T-helper 2 cell treated with Interferon-gamma antibody and Interleukin-4, amounts not matched to agents 5 μg/mL and 100 μg/mL, for 36 hours (primary cell): ENCODE measurements around the gene CATSPER3.

Source experiments
- DNase-seq: peaks from one replicate; pipeline ENCODE4 v3.0.0; 2021; ENCODE audit warnings: low spot score
- H3K27ac Mint-ChIP-seq: one replicate; pipeline ENCODE4 v1.8.0; 2021; ENCODE audit warnings: mild to moderate bottlenecking, mixed read lengths
- H3K27me3 Mint-ChIP-seq: one replicate; pipeline ENCODE4 v1.8.0; 2021; ENCODE audit warnings: low read depth, mixed read lengths
- H3K36me3 Mint-ChIP-seq: one replicate; pipeline ENCODE4 v1.8.0; 2021; ENCODE audit warnings: low read depth, mixed read lengths
- H3K4me1 Mint-ChIP-seq: one replicate; pipeline ENCODE4 v1.8.0; 2021; ENCODE audit warnings: low read depth, mixed read lengths
- H3K4me3 Mint-ChIP-seq: one replicate; pipeline ENCODE4 v1.8.0; 2022; ENCODE audit warnings: mild to moderate bottlenecking, moderate library complexity, mixed read lengths
- H3K9me3 Mint-ChIP-seq: one replicate; pipeline ENCODE4 v1.8.0; 2021; ENCODE audit warnings: mixed read lengths

CATSPER3 gene

GRCh38 chr5:135025730-135026644 lies 58.3 kb downstream of the CATSPER3 start:
- peaks cover 13% of the 10 kb centered on the region for H3K4me1 Mint-ChIP-seq
- H3K36me3 Mint-ChIP-seq, result no peaks in the 10 kb centered on the region
- H3K27ac Mint-ChIP-seq, result no peak overlapping the region
- H3K4me3 Mint-ChIP-seq, result no peak overlapping the region
- H3K9me3 Mint-ChIP-seq, result peaks cover 4% of the 10 kb centered on the region
- DNase-seq, result no peak
- H3K27me3 Mint-ChIP-seq, result peaks cover 62% of the 10 kb centered on the region

DNA sequence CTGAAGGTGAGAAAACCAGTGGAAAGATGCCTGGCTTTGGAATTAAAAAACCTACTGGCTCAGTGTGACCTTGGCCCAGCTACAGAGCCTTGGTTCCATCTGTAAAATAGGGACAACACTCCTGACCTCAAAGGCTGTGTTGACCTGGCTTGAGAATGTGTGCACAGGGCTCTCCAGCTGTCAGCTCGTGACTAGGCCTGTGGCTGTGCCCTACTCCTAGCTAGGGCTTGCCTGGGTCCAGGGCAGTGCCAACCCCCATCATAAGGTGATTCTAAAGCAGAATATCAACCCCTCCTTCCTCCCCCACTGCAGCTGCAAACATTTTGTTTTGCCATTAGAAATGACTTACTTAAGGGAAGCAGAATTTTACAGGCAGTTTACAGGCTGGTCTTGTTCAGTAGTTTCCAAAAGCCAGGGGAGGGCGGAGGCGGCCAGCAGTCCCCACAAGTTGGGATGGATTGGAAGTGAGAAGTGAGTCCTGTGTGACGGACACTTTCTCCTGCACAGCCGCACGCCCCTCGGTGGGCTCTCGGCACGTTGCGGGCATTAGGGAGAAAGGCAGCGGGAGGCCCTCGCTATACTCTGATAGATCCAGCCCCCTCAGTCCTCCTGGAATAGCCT lies 59.0 kb downstream of the CATSPER3 start:
- Mint-ChIP-seq H3K27ac (no peak overlapping the region), H3K36me3 (no peaks in the 10 kb centered on the region), H3K27me3 (peaks cover 62% of the 10 kb centered on the region), H3K4me1 (peaks cover 16% of the 10 kb centered on the region), H3K4me3 (no peak overlapping the region), H3K9me3 (peaks cover 4% of the 10 kb centered on the region)
- no peak for DNase-seq

DNA sequence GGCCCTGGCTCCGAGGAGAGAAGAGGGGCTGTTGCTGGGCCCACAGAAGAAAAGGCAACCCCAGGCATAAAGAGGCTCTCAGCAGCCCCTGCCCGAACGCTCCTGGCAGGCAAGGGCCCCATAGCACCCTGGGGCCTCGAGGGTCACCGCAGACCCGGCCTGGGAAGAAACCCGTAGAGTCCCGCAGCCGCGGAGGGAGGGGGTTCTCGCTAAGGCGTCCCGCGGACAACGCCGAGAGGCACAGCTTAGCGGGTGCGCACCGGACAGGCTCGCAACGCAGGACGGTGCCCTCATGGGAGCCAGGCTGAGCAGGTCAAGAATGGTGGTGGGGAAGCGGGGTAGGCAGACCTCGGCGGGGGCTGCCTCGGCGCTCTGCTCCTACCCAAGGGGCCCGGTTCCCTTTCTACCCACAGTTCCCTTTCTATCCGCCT lies 59.6 kb downstream of the CATSPER3 start:
- Mint-ChIP-seq H3K36me3 (no peaks in the 10 kb centered on the region), H3K9me3 (peaks cover 4% of the 10 kb centered on the region), H3K27me3 (peaks cover 62% of the 10 kb centered on the region), H3K4me3 (no peak overlapping the region), H3K4me1 (peaks cover 20% of the 10 kb centered on the region), H3K27ac (peak overlapping the region; percentile 60)
- DNase-seq, result no peak

- Mint-ChIP-seq H3K36me3 (no peaks in the 10 kb centered on the region), H3K27ac (peak overlapping the region; percentile 60), H3K9me3 (peaks cover 4% of the 10 kb centered on the region), H3K4me1 (peaks cover 22% of the 10 kb centered on the region), H3K27me3 (peaks cover 64% of the 10 kb centered on the region), H3K4me3 (no peak overlapping the region)
- DNase-seq, result no peak
Observed at GRCh38 chr5:135027697-135028615, 60.2 kb downstream of the CATSPER3 start.

DNA sequence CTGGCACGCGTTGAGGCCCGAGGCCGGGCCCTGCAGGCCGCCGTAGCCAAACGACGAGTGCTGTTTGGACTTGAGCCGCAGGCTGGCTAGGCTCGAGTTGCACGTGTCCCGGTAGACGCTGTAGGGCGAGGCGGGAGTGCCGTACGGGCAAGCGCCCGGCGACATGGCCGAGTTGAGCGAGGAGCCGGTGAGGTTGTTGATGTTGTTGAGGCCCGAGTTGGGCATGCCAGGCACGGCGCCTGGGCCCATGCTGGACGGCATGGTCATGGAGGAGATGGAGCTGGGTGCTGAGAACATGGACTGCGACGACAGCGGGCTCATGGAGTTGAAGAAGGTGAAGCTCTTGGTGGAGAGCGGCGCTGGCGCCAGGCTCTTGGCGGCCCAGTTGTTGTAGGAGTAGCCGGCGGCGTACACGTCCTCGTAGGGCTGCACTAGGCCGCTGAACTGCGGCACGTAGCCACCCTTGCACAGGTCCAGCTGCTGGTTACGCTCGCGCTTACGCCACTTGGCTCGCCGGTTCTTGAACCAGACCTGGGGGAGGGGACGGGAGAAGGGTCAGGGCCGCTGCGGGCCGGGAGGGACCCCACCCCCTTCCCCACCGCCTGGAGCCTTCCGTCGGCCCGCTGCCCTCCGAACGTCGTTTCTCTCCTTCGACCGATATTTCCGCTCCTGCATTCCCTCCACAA lies 61.2 kb downstream of the CATSPER3 start:
- H3K27ac Mint-ChIP-seq, result peak overlapping the region; percentile 23

DNA sequence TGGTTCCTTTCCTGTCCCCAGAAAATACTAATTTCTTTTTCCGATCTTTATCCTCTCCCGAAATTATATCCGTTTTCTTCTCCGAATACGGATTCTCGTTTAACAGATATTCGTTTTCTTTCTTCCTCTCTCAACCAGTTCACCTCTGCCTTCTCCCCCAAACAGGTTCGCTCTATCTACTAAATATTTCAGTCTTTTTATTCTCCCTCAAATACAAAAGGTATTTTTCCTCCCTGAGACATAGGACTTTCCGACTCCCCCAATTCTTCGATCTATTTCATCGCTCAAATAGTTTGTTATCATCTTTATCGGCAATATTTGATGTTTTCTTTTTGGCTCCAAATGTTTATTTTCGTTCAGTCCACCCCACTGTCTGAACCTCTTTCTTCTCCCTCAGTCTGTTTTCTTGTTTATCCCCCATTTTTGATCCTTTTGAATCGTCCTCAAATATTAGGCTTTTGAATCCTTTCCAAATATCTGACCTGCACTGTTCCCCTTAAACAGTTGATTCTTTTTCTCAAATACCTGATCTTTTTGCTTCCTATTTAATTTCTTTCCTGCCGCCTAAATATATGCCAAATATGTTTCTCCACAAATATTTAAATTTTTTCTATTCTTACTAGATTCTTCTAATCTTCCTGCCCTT lies 61.9 kb downstream of the CATSPER3 start:
- DNase-seq, result no peak
- Mint-ChIP-seq H3K4me3 (no peak overlapping the region), H3K27me3 (peaks cover 68% of the 10 kb centered on the region), H3K9me3 (peaks cover 4% of the 10 kb centered on the region), H3K36me3 (no peaks in the 10 kb centered on the region), H3K27ac (peak overlapping the region; percentile 23), H3K4me1 (peaks cover 28% of the 10 kb centered on the region)

More for the DNA sequence above, 61.2 kb downstream of the CATSPER3 start:
- H3K27me3 Mint-ChIP-seq, result peaks cover 65% of the 10 kb centered on the region
- peaks cover 26% of the 10 kb centered on the region for H3K4me1 Mint-ChIP-seq
- no peaks in the 10 kb centered on the region for H3K36me3 Mint-ChIP-seq
- no peak for DNase-seq
- no peak overlapping the region for H3K4me3 Mint-ChIP-seq
- peaks cover 4% of the 10 kb centered on the region for H3K9me3 Mint-ChIP-seq

DNA sequence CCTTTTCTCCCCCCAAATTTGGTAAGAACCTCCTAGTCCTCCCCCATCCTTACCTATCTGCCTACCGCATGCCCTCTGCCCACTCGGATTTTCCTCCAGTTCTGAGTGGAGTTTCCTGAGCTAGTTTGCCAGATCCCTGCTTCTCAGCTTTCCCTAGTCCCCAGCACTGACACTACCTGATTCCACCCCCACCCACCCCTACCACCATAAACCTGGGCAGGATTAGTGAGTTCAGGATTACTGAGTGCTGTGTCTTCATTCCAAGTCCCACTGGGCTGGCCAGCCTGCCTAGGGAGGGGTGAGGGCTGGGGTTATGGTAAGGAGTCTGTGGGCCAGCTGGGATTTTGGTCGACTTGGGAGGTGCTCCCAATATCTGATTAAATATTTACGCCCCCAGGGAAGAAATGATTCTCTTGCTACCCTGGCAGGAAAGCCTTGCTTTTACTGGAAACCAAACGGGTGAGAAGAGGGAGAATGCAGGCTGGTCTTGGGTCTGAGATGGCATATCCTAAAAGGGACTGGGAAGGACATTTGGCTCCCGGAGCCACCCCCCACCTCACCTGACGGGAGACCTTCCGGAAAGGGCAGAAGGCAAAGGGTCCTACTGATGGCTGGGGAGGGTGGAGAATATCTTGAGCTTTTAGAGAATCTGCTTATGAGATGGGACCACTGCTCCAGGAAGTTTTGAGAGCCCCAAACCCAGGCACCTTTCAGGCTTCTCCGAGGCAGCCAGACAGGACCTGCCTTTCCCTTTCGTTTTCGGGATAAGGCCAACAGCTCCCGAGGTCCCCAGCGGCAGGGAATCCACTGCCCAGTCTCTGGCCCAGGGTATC lies 62.6 kb downstream of the CATSPER3 start:
- Mint-ChIP-seq H3K36me3 (no peaks in the 10 kb centered on the region), H3K9me3 (peaks cover 4% of the 10 kb centered on the region), H3K4me3 (peak overlapping the region; percentile 49), H3K4me1 (peaks cover 31% of the 10 kb centered on the region), H3K27ac (no peak overlapping the region), H3K27me3 (peaks cover 72% of the 10 kb centered on the region)
- DNase-seq, result no peak

GRCh38 chr5:135030956-135031812 lies 63.5 kb downstream of the CATSPER3 start:
- peaks cover 31% of the 10 kb centered on the region for H3K4me1 Mint-ChIP-seq
- no peaks in the 10 kb centered on the region for H3K36me3 Mint-ChIP-seq
- H3K27me3 Mint-ChIP-seq, result peaks cover 77% of the 10 kb centered on the region
- no peak for DNase-seq
- H3K27ac Mint-ChIP-seq, result no peak overlapping the region
- peaks cover 4% of the 10 kb centered on the region for H3K9me3 Mint-ChIP-seq
- H3K4me3 Mint-ChIP-seq, result peak overlapping the region; percentile 49

DNA sequence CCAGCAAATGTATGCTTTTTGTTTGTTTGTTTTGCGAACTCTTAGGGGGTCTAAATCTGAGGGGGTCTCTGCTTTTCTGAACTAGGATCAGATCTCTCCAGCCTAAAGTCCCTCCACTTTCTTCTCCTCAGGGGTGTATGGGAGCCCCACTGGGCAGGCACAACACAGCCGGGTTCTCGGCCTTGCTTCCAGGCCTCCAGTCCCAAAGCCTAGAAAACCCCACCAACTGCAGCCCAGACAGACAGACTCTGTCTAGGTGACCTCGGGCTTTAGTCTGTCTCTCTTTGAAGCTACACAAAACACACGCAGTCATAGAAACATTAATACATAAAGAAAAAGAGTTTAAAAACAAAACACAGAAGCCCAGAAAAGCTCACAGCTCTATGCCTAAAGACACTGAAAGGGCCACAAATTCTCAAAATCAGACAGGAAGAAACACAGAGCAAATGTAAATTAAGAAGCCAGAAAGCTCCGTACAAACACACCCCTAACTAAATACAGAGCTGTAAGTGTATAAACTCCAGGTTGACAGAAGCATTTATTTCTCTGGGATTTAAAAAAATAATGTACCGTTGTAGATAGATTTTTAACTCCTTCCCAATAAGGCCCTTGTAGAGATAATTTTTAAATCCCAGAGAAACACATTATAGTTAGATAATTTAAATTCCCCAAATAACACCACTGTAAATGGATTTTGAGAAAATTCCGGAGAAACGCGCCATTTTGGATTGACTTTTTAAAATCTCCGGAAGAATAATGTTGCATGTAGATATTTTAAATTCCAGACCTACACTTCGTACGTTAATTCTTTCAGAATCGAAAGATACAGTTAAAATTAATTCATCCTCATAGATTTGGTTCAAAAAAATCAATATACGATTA lies 64.3 kb downstream of the CATSPER3 start:
- H3K27ac Mint-ChIP-seq, result peak overlapping the region; percentile 12
- H3K36me3 Mint-ChIP-seq, result no peaks in the 10 kb centered on the region
- peaks cover 31% of the 10 kb centered on the region for H3K4me1 Mint-ChIP-seq
- H3K4me3 Mint-ChIP-seq, result peak overlapping the region; percentile 62
- no peak for DNase-seq
- H3K9me3 Mint-ChIP-seq, result peaks cover 4% of the 10 kb centered on the region
- H3K27me3 Mint-ChIP-seq, result peaks cover 77% of the 10 kb centered on the region

DNA sequence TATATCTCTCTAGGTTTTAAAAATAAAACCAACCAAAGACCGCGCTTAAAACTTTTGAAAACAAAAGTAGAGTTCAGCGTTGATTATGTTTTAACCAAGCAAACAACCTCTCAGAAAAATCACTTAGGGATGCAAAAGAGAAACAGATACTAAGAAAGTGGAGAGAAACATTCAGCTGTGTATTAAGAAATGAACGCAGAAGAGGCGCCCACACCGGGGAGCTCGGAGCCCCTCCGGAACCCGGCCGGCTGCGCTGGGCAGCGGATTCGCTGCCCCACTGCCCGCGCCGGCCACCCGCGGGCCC lies 64.9 kb downstream of the CATSPER3 start:
- no peak overlapping the region for H3K27ac Mint-ChIP-seq
- no peaks in the 10 kb centered on the region for H3K36me3 Mint-ChIP-seq
- H3K4me1 Mint-ChIP-seq, result peaks cover 31% of the 10 kb centered on the region
- DNase-seq, result no peak
- peaks cover 76% of the 10 kb centered on the region for H3K27me3 Mint-ChIP-seq
- peaks cover 4% of the 10 kb centered on the region for H3K9me3 Mint-ChIP-seq
- H3K4me3 Mint-ChIP-seq, result peak overlapping the region; percentile 62
